C4-2B (cell line): Measurements from ENCODE around the gene CABLES1.

Experiments used
- ZFX ChIP-seq: fragments of 450-650 bp; IDR thresholded peaks from 2 replicates; pipeline ENCODE4 v1.6.1; 2017
- TF ChIP-seq, protein P1 (sequence below): fragments of 450-650 bp; conservative IDR thresholded peaks from 2 replicates; pipeline ENCODE4 v1.5.1; 2017; ENCODE audit warnings: mild to moderate bottlenecking

DNA sequence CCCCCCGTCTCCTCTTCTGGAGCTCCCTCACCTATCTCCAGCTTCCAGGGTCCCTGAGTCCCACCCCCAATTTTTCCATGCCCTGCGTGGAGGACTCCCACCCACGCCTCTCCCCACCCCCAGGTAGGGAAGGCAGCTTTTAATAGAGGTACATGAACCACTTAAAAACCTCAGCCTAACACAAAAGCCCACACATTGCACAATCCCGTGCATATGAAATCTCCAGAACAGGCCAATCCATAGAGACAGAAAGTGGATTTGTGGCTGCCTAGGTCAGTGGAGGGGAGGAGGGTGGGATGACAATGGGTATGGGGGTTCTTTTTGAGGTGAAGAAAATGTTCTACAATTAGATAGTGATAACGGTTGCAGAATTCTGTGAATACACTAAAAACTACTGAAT lies 145.6 kb downstream of the CABLES1 start:
- TF ChIP-seq, protein P1, sequence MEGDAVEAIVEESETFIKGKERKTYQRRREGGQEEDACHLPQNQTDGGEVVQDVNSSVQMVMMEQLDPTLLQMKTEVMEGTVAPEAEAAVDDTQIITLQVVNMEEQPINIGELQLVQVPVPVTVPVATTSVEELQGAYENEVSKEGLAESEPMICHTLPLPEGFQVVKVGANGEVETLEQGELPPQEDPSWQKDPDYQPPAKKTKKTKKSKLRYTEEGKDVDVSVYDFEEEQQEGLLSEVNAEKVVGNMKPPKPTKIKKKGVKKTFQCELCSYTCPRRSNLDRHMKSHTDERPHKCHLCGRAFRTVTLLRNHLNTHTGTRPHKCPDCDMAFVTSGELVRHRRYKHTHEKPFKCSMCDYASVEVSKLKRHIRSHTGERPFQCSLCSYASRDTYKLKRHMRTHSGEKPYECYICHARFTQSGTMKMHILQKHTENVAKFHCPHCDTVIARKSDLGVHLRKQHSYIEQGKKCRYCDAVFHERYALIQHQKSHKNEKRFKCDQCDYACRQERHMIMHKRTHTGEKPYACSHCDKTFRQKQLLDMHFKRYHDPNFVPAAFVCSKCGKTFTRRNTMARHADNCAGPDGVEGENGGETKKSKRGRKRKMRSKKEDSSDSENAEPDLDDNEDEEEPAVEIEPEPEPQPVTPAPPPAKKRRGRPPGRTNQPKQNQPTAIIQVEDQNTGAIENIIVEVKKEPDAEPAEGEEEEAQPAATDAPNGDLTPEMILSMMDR, result no peak
- no peak for TF ChIP-seq ZFX
